ENCODE data around the gene WBP4.

- TF ChIP-seq ZFX (IDR thresholded peaks at IDR 0.05) = no peak
- TF ChIP-seq POLR2AphosphoS5 (IDR thresholded peaks at IDR 0.05; ENCODE audit: low read depth, low read length) = no peak
- TF ChIP-seq CTCF (IDR thresholded peaks at IDR 0.05 in 2 of 3, conservative IDR thresholded peaks at IDR 0.05 in 1 of 3; ENCODE audit: borderline replicate concordance in 1 of 3, insufficient read depth in 1 of 3, low read depth in 2 of 3, low read length in 2 of 3) = no peak
- no peak for TF ChIP-seq ATF3 (IDR thresholded peaks at IDR 0.05)
- no peak for TF ChIP-seq POLR2A (IDR thresholded peaks at IDR 0.05; ENCODE audit: borderline replicate concordance, extremely low read depth, insufficient read depth, insufficient read length)
- TF ChIP-seq MAX (IDR thresholded peaks at IDR 0.05) = no peak
These were observed 56.6 kb downstream of the WBP4 start for GRCh38 chr13:41117869-41118268.

Data from HCT116 (cell line).